Esophagus muscularis mucosa (tissue), 3 donors: ENCODE data around the gene SPTLC3.

Experiments
- CTCF ChIP-seq, 3 experiments: fragments of 200-600 bp in 2 of 3; fragments of 450-650 bp in 1 of 3; sonication (generic) in 2 of 3; IDR thresholded peaks; one replicate each; pipeline ENCODE4 v1.5.1; 2017 to 2019; ENCODE audit warnings: antibody characterized with exemption in 3 of 3, mild to moderate bottlenecking in 2 of 3, moderate library complexity in 1 of 3
- POLR2AphosphoS5 ChIP-seq, 2 donors: sonication (generic); formaldehyde crosslinking; IDR thresholded peaks; one replicate each; pipeline ENCODE4 v1.6.1; 2017; ENCODE audit warnings: antibody characterized with exemption in 2 of 2

DNA sequence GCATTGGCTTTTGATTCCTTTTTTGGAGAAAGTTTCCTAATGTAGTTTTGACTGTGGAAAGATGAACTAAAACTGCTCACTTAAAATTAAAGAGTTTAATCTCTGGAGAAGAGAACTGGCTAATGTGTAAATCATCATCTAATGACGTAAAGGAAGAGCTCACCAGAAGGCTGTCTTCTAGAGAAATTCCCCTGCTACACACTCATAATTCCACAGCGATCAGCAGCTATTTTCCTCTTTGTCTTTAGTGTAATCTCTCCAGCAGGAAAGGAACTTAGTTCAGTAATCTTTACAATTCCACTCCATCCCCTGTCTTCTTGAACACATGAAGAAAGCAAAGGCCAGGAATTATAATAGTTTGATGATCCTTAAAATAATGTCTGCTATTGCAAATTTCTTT lies 15.8 kb downstream of the SPTLC3 start:
- no peak for TF ChIP-seq POLR2AphosphoS5 (IDR thresholded peaks at IDR 0.05)
- no peak for TF ChIP-seq CTCF (IDR thresholded peaks at IDR 0.05)
